NCI-H82 treated with DMSO at 0.1 percent for 48 hours (cell line): Measurements from ENCODE around the gene STAT3.

ENCODE experiments used
- DNase-seq: peaks from one replicate; lab custom pipeline; 2025; ENCODE audit not compliant: unreplicated experiment; lab: John Stamatoyannopoulos, UW

Gene STAT3

DNA sequence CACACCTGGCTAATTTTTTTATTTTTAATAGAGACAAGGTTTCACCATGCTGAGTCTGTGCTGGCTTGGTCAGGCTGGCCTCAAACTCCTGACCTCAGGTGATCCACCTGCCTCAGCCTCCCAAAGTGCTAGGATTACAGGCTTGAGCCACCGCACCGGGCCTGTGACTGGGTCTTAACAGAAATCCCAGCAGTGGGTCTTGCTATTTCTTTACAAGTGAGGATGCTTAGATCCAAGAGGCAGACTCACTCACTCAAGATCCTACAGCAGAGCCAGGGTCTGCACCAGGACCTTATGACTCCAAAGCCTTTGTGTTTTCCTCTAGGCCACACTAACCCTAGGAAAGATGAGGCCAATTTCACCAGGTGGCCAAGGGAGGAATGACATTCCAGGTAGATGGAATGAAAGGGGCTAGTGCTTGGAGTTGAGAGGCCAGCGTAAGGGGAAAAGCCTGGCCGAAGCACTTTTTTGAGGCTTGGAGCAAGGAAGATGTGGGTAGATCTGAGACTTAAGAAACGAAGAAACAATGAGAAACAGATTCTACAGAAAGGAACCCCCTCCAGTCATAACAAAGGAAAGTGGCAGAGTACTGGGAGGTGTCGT is 105.7 kb downstream of the STAT3 start:
- no peak for DNase-seq

GRCh38 chr17:42281571-42282096 is 106.6 kb downstream of the STAT3 start:
- DNase-seq, result no peak

- DNase-seq, result no peak
These were observed 108.2 kb downstream of the STAT3 start for GRCh38 chr17:42279776-42280630.

GRCh38 chr17:42277342-42277712 is 110.9 kb downstream of the STAT3 start:
- no peak for DNase-seq

- DNase-seq, result no peak
These were observed 111.5 kb downstream of the STAT3 start for GRCh38 chr17:42276609-42277341.

- DNase-seq, result no peak
These were observed 112.0 kb downstream of the STAT3 start, which contains the start of gene STAT5B for GRCh38 chr17:42276359-42276608. Gene STAT5B, minus strand, starts transcription at chr17:42276391. Its CDS starts 44,264 bp downstream, at chr17:42232127.

DNA sequence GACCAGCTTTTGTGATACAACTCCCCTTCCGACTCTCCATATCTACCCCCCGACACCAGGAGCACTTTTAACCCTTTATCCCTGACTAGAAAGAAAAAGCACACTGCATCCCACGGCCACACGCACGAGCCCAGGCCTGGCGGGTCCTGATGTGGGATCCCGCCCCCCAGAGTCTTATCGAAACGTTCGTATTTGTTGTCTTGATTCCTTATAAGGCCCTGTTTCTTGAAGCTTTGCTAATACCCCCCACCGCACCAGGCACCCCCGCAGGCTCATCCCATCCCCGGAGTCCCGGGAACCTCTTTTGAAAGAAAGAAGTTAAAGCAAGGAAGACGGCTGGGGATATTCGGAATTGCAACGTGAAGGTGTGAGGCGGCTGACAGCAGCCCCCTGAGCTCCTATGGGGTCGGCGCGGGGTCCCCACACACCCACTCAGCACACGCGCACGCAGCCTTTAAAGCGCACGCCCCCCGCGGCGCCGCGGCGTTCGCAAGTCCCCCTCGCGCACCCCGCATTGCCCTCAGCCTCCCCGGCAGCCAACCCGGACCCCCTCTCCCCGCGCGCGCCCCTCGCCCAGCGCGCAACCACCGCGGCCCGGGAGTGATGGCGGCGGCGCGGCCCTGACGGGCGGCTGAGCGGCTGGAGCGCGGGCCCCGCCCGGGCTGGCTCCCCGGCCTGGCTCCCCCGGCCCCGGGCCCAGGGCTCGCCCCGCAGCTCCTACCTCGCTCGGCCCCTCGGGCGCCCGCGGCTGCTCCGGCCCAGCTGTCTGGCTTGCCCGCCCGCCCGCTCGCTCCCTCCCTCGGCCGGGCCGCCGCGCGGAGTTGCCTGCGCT is 112.5 kb downstream of the STAT3 start:
- DNase-seq, result no peak

- DNase-seq, result no peak
These were observed 113.3 kb downstream of the STAT3 start for GRCh38 chr17:42274812-42275526.

DNA sequence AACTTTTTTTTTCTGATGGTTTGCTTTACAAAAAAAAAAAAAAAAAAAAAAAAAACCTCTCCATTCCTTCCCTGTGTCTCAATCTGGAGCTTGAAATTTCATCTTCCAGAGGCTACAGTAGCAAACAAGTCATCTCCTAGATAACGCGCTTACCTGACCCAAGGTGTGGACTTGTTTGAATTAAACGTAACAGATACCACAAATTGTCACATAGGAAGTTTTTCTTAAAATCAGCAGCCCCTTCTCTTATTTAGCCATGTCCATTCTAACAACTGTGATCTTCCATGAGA is 114.0 kb downstream of the STAT3 start:
- DNase-seq, result no peak

GRCh38 chr17:42273474-42274252 is 114.6 kb downstream of the STAT3 start:
- DNase-seq, result no peak

DNA sequence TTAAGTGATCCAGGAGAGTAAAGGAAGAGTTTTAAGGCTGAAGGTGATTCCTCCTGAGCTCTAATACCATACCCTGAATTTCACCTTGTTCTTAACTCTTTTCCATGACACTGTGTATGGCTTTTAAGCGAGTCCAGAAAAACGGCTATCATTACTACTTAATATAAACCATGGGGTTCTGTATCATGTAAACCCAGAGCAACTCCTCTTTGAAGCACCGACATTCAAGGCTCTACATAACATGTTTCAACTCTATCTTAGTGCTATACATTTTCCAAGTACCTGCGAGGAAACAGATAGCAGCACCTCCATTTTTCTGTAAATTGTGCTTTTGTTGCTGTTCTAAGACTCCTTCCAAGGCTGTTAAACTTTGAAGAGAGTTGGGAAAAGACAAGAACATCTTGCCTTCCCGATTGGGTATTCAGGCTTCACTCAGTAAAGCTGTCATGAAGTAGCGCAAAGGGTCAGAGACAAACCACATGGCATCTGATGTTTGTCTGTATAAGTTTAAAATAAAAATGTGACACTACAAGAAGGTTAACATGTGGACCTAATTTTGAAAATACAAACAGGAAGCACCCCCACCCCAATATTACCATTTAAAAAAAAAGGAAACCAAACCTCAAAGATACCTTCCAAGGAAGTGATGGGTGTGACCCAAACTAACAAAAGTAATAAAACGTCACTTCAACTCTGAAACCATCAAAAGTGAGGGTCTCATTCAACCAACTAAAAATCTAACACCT is 115.9 kb downstream of the STAT3 start:
- no peak for DNase-seq

DNA sequence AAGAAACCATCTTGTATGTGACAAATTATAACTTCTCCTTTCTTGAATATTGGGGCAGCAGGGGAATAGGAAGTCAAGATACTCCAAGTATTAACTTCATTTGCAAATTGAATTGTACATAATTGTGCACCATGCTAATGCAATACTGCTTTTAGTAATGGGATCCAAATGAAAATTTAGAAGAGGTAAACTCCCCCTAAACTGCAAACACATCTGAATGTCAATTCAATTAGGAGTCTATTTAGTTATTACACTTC is 116.5 kb downstream of the STAT3 start:
- no peak for DNase-seq

- DNase-seq, result no peak
These were observed 117.0 kb downstream of the STAT3 start for GRCh38 chr17:42271006-42271778.

GRCh38 chr17:42270596-42270995 is 117.6 kb downstream of the STAT3 start:
- no peak for DNase-seq

- DNase-seq, result no peak
These were observed 118.1 kb downstream of the STAT3 start for GRCh38 chr17:42270170-42270535.

GRCh38 chr17:42268236-42268635 is 120.0 kb downstream of the STAT3 start:
- no peak for DNase-seq

DNA sequence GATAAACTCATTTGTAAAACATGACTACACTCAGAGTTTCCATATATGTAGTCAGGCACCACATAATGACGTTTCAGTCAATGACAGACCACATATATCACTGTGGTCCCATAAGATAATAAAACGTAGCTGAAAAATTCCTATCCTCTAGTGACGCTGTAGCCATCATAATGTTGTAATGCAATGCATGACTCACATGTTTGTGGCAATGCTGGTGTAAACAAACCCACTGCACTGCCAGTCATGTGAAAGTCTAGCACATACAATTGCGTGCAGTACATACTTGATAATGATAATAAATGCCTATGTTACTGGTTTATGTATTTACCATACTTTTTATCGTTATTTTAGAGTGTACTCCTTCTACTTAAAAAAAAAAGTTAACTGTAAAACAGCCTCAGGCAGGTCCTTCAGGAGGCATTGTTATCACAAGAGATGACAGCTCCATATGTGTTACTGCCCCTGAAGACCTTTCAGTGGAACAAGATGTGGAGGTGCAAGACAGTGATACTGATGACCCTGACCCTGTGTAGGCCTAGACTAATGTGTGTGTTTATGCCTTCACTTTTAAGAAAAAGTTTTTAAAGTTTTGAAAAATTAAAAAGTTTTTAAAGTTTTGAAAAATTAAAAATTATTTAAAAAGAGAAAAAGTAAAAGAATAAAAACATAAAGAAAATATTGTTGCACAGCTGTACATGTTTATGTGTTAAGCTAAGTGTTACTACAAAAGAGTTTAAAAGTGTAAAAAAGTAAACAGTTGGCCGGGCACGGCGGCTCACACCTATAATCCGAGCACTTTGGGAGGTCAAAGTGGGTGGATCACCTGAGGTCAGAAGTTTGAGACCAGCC is 121.1 kb downstream of the STAT3 start:
- DNase-seq, result no peak

DNA sequence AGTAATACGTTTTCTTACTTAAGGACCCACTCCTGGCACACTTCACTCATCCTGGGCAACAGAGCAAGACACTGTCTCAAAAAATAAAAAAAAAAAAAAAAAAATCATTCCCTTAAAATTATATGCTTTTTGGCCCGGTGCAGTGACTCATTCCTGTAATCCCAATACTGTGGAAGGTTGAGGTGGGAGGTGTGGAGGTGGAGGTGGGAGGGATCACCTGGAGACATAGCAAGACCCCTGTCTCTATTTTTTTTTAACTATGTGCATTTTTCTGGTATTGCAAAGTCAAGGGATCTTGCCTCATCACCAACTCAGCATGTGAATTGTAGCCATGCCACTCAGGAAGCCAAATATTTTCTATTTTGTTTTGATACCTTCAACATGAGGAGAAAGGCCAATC is 121.8 kb downstream of the STAT3 start:
- DNase-seq, result no peak
